ENCODE data around the gene CASP10. TPM values are rescaled to one million over a fixed set of nuclear protein-coding genes. Genes with fewer than 3 reads are reported as not detected.

Gene CASP10
- total RNA-seq, 2 donors from 2014 or later: 3.0 to 6.0 TPM

DNA sequence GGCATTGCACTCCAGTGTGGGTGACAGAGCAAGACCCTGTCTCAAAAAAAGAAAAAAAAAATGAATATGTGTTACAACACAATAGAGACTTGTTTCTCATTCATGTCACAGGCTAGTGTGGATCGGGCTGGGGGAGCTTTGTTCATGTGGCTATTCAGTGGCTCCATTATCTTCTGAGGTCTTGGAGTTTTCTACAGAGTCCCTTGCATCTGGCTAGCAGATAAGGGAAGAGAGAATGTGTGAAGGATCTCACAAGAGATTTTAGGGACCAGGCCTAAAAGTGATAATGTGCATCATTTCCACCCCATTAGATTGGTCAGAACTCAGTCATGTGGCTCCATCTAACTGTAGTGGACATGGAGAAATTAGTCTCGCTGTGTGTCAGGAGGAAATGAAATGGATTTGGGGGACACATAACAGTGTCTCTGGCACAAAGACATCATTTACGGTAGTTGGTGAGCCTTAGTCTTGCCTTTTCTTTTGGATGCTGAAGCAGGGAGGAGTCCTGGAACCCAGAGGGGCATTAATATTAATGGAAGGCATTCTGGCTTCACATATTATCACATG lies 32.4 kb upstream of the CASP10 start:
- 89 to 97% methylated on average over 3 of the region's 3 CpGs for WGBS, 2 donors
- Histone ChIP-seq H3K4me3 (no peak overlapping the region), H3K4me1 (peaks cover 30% of the 10 kb centered on the region), H3K27me3 (no peaks in the 10 kb centered on the region), H3K9me3 (no peaks in the 10 kb centered on the region), H3K36me3 (replicated peaks in 1 of 2; ENCODE audit: insufficient read depth in 1 of 2, low read depth in 2 of 2) (peaks cover 4 to 18% of the 10 kb centered on the region in 2 donors), H3K27ac (peak overlapping the region in 3 of 4 donors; percentile 38 to 76 (median 56))
- ATAC-seq (no peak), DNase-seq (no peak)
- intact Hi-C loops (cut with DNase I): no loop called here
- no peak for TF ChIP-seq POLR2A (IDR thresholded peaks at IDR 0.05)
- TF ChIP-seq, protein P1, sequence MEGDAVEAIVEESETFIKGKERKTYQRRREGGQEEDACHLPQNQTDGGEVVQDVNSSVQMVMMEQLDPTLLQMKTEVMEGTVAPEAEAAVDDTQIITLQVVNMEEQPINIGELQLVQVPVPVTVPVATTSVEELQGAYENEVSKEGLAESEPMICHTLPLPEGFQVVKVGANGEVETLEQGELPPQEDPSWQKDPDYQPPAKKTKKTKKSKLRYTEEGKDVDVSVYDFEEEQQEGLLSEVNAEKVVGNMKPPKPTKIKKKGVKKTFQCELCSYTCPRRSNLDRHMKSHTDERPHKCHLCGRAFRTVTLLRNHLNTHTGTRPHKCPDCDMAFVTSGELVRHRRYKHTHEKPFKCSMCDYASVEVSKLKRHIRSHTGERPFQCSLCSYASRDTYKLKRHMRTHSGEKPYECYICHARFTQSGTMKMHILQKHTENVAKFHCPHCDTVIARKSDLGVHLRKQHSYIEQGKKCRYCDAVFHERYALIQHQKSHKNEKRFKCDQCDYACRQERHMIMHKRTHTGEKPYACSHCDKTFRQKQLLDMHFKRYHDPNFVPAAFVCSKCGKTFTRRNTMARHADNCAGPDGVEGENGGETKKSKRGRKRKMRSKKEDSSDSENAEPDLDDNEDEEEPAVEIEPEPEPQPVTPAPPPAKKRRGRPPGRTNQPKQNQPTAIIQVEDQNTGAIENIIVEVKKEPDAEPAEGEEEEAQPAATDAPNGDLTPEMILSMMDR (IDR thresholded peaks at IDR 0.05): no peak

- Histone ChIP-seq H3K27ac (peak overlapping the region; percentile 3 to 76 (median 47)), H3K9me3 (no peaks in the 10 kb centered on the region), H3K27me3 (no peaks in the 10 kb centered on the region), H3K4me3 (no peak overlapping the region), H3K4me1 (peaks cover 30% of the 10 kb centered on the region), H3K36me3 (replicated peaks in 1 of 2; ENCODE audit: insufficient read depth in 1 of 2, low read depth in 2 of 2) (peaks cover 4 to 22% of the 10 kb centered on the region in 2 donors)
- 70 to 71% methylated on average over 8 of the region's 8 CpGs for WGBS, 2 donors
- DNase-seq (no peak), ATAC-seq (peak; percentile 70)
- TF ChIP-seq, protein P1 (IDR thresholded peaks at IDR 0.05): no peak
- no peak for TF ChIP-seq POLR2A (IDR thresholded peaks at IDR 0.05)
- intact Hi-C loops (cut with DNase I): no loop called here
Observed at GRCh38 chr2:201151127-201151981, 31.6 kb upstream of the CASP10 start.

GRCh38 chr2:201152517-201152916 lies 30.4 kb upstream of the CASP10 start:
- TF ChIP-seq, protein P1 (IDR thresholded peaks at IDR 0.05): no peak
- no peak for TF ChIP-seq POLR2A (IDR thresholded peaks at IDR 0.05)
- Histone ChIP-seq H3K4me3 (no peak overlapping the region), H3K36me3 (replicated peaks in 1 of 2; ENCODE audit: insufficient read depth in 1 of 2, low read depth in 2 of 2) (peaks cover 4 to 26% of the 10 kb centered on the region in 2 donors), H3K27me3 (no peaks in the 10 kb centered on the region), H3K27ac (peak overlapping the region in 3 of 4 donors; percentile 14 to 76 (median 38)), H3K9me3 (no peaks in the 10 kb centered on the region), H3K4me1 (peaks cover 34% of the 10 kb centered on the region)
- ATAC-seq (no peak), DNase-seq (no peak)
- intact Hi-C loops (cut with DNase I): no loop called here
- 92 to 94% methylated on average over 1 of the region's 1 CpG for WGBS, 2 donors

- H3K27ac ChIP-seq: peak overlapping the region in 2 of 4 donors; percentile 6 to 14
- no peak for ATAC-seq
- peaks cover 41% of the 10 kb centered on the region for H3K4me1 ChIP-seq
Observed at GRCh38 chr2:201152999-201153815, 29.7 kb upstream of the CASP10 start.

More at GRCh38 chr2:201152999-201153815, 29.7 kb upstream of the CASP10 start:
- DNase-seq: no peak
- TF ChIP-seq, protein P1 (IDR thresholded peaks at IDR 0.05): no peak
- no peak for TF ChIP-seq POLR2A (IDR thresholded peaks at IDR 0.05)
- intact Hi-C loops (cut with DNase I): no loop called here
- WGBS, 2 donors: 85 to 95% methylated on average over 6 of the region's 6 CpGs
- no peaks in the 10 kb centered on the region for H3K9me3 ChIP-seq
- no peak overlapping the region for H3K4me3 ChIP-seq
- no peaks in the 10 kb centered on the region for H3K27me3 ChIP-seq
- H3K36me3 ChIP-seq (replicated peaks in 1 of 2; ENCODE audit: insufficient read depth in 1 of 2, low read depth in 2 of 2): peaks cover 4 to 26% of the 10 kb centered on the region in 2 donors
